OCI-LY3 (cell line): ENCODE data around the gene SPTBN2.

Experiments used
- H2AFZ ChIP-seq: fragments of 200-600, 300-600 bp; shearing (Covaris generic); 2 replicates; pipeline ENCODE4 v1.6.0; 2014; ENCODE audit warnings: antibody characterized with exemption, low read depth, low read length
- H3K27ac ChIP-seq: fragments of 200-600, 300-600 bp; sonication (generic); 2 replicates; pipeline ENCODE4 v1.5.1; 2014; ENCODE audit warnings: mild to moderate bottlenecking, low read length, moderate library complexity, mixed read lengths
- H3K27me3 ChIP-seq: fragments of 200-600, 300-600 bp; sonication (generic); 2 replicates; pipeline ENCODE4 v1.6.1; 2014; ENCODE audit warnings: low read depth, low read length, mixed read lengths
- H3K36me3 ChIP-seq: fragments of 200-600, 300-600 bp; sonication (generic); replicated peaks from 2 replicates; pipeline ENCODE3; 2014; ENCODE audit warnings: low read depth, low read length, mixed read lengths
- H3K4me1 ChIP-seq: fragments of 300-600, 200-600 bp; sonication (generic); 2 replicates; pipeline ENCODE4 v1.6.1; 2014; ENCODE audit warnings: low read length, mixed read lengths
- H3K4me2 ChIP-seq: fragments of 200-600, 300-600 bp; sonication (generic); 2 replicates; pipeline ENCODE4 v1.6.1; 2014; ENCODE audit warnings: low read length, mixed read lengths
- H3K4me3 ChIP-seq: fragments of 300-600, 200-600 bp; sonication (generic); 2 replicates; pipeline ENCODE4 v1.5.1; 2014; ENCODE audit warnings: antibody characterized with exemption, mild to moderate bottlenecking, low read length, moderate library complexity
- H3K79me2 ChIP-seq: fragments of 300-600, 200-600 bp; shearing (Covaris generic); 2 replicates; pipeline ENCODE4 v1.6.1; 2014; ENCODE audit warnings: mild to moderate bottlenecking, low read length, mixed read lengths
- H3K9ac ChIP-seq: fragments of 300-600, 200-600 bp; shearing (Covaris generic); 2 replicates; pipeline ENCODE4 v1.6.0; 2014; ENCODE audit warnings: mild to moderate bottlenecking, low read length, moderate library complexity
- H3K9me3 ChIP-seq: fragments of 200-600, 300-600 bp; shearing (Covaris generic); 2 replicates; pipeline ENCODE4 v1.6.1; 2014; ENCODE audit warnings: low read length, mixed read lengths; ENCODE audit not compliant: insufficient read depth
- H4K20me1 ChIP-seq: fragments of 200-600, 300-600 bp; sonication (generic); 2 replicates; pipeline ENCODE4 v1.6.1; 2016; ENCODE audit warnings: low read length, mixed read lengths; ENCODE audit not compliant: insufficient read depth
- CTCF ChIP-seq: fragments of 200-600, 300-600 bp; sonication (generic); IDR thresholded peaks from 2 replicates; pipeline ENCODE4 v1.5.1; 2014; ENCODE audit warnings: antibody characterized with exemption, low read length, low read depth
- EZH2phosphoT487 ChIP-seq: fragments of 200-600 bp; shearing (Covaris generic); IDR thresholded peaks from 2 replicates; pipeline ENCODE4 v1.6.1; 2018; ENCODE audit warnings: antibody characterized with exemption, mixed run types, low read depth

Gene SPTBN2

GRCh38 chr11:66638177-66639065 lies 90.6 kb downstream of the SPTBN2 start, which contains the start of gene RBM4:
TSS of gene RBM4 (plus strand) at chr11:66638703. CDS start at chr11:66639712, 1,009 bp downstream.
- Histone ChIP-seq H3K4me1 (peaks cover 42% of the 10 kb centered on the region), H2AFZ (no peak within 1 kb of the TSS), H3K9ac (peak within 1 kb of the TSS; percentile 83), H3K4me3 (peak within 1 kb of the TSS; percentile 90), H3K27me3 (no peaks in the 10 kb centered on the region), H3K36me3 (peaks cover 58% of the 10 kb centered on the region), H3K9me3 (no peaks in the 10 kb centered on the region), H4K20me1 (peaks cover 50% of the 10 kb centered on the region), H3K79me2 (peaks cover 97% of the 10 kb centered on the region), H3K4me2 (peak within 1 kb of the TSS; percentile 86), H3K27ac (peak within 1 kb of the TSS; percentile 65)
- TF ChIP-seq CTCF (peak; percentile 31), EZH2phosphoT487 (no peak)

- TF ChIP-seq CTCF (no peak), EZH2phosphoT487 (no peak)
- Histone ChIP-seq H3K27me3 (no peaks in the 10 kb centered on the region), H4K20me1 (peaks cover 42% of the 10 kb centered on the region), H3K4me1 (peaks cover 42% of the 10 kb centered on the region), H3K4me3 (peak overlapping the region; percentile 77), H3K9me3 (no peaks in the 10 kb centered on the region), H3K27ac (peak overlapping the region; percentile 51), H2AFZ (no peak overlapping the region), H3K36me3 (peaks cover 58% of the 10 kb centered on the region), H3K79me2 (peaks cover 97% of the 10 kb centered on the region), H3K4me2 (peak overlapping the region; percentile 85), H3K9ac (peak overlapping the region; percentile 71)
Measured at GRCh38 chr11:66637557-66638176, 91.3 kb downstream of the SPTBN2 start.

- Histone ChIP-seq H3K27ac (0 out of 2 replicates have a peak overlapping the region, but pooled peaks have one; percentile 6), H3K27me3 (no peaks in the 10 kb centered on the region), H3K36me3 (peaks cover 55% of the 10 kb centered on the region), H3K4me3 (no peak overlapping the region), H2AFZ (no peak overlapping the region), H3K4me1 (peaks cover 30% of the 10 kb centered on the region), H3K9me3 (no peaks in the 10 kb centered on the region), H3K79me2 (peaks cover 97% of the 10 kb centered on the region), H3K4me2 (no peak overlapping the region), H3K9ac (no peak overlapping the region), H4K20me1 (peaks cover 35% of the 10 kb centered on the region)
- TF ChIP-seq EZH2phosphoT487, result no peak
- no peak for TF ChIP-seq CTCF
Measured at GRCh38 chr11:66636411-66636810, 92.6 kb downstream of the SPTBN2 start.
